IPS-20b (cell line): Measurements from ENCODE around the gene ST8SIA2.
A peak's percentile ranks its signal among the peaks of the same experiment; 100 is the strongest.

ENCODE experiments used
- H3K27ac ChIP-seq: one replicate; pipeline ENCODE4 v1.5.1; 2013; ENCODE audit warnings: low read length
- H3K27me3 ChIP-seq: 2 replicates; pipeline ENCODE4 v1.6.1; 2013; ENCODE audit warnings: mild to moderate bottlenecking, low read length, inconsistent platforms; ENCODE audit not compliant: insufficient read depth
- H3K36me3 ChIP-seq: 2 replicates; pipeline ENCODE4 v1.6.1; 2013; ENCODE audit warnings: low read depth, mild to moderate bottlenecking, inconsistent platforms, low read length, moderate library complexity; ENCODE audit not compliant: insufficient read depth
- H3K4me1 ChIP-seq: 2 replicates; pipeline ENCODE4 v1.6.1; 2013; ENCODE audit warnings: mild to moderate bottlenecking, control low read depth, inconsistent platforms, low read length, moderate library complexity; ENCODE audit not compliant: insufficient read depth
- H3K4me3 ChIP-seq: 2 replicates; pipeline ENCODE4 v1.5.1; 2013; ENCODE audit warnings: mild to moderate bottlenecking, low read length, inconsistent platforms
- H3K9ac ChIP-seq: 2 replicates; pipeline ENCODE4 v1.6.1; 2013; ENCODE audit warnings: low read depth, mild to moderate bottlenecking, inconsistent platforms, low read length, moderate library complexity
- H3K9me3 ChIP-seq: 2 replicates; pipeline ENCODE4 v1.6.1; 2013; ENCODE audit warnings: mild to moderate bottlenecking, low read depth, low read length, inconsistent platforms; ENCODE audit not compliant: insufficient read depth

Gene ST8SIA2, protein sequence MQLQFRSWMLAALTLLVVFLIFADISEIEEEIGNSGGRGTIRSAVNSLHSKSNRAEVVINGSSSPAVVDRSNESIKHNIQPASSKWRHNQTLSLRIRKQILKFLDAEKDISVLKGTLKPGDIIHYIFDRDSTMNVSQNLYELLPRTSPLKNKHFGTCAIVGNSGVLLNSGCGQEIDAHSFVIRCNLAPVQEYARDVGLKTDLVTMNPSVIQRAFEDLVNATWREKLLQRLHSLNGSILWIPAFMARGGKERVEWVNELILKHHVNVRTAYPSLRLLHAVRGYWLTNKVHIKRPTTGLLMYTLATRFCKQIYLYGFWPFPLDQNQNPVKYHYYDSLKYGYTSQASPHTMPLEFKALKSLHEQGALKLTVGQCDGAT

DNA sequence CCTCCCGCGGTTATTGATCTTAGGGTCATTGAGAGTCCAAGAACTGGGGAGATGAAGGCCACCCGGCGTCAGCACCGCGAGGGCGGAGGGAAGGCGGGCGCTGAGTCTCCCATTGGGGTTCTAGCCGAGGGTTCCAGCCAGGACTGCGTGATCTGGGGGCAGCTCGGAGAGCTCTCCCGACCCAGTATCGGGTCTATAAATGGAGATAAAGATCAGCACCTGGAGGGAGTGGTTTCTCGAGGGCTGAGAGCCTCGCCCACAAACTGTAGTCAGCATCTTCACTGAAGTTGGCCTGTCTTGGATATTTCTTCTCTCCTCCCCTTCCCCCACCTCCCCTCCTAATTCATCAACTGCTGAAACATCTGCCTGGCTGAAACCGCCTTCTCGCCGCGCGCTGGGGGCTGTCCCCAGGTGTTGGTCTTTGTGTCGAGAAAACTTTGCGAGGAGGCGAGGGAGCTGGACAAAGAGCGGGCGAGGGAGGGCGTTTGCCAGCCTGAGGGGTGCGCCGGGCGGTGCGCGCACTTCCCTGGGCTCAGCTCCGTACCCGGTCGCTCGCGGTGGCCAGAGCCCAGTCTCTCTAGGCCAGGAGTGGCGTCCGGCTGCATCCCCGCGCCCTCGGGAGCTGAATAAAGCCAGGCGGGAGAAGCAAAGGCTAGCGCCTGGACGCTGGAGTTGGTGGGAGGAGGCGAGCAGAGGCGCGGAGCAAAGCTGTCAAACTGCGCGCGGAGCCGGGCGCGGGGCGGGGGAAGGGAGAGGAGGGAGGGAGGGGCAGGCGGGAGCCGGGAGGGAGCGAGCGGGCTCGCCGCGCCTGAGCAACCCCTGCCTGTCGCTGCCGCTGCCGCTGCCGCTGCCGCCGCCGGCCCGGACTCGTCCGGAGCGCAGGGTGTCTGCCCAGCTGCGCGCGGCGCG is at the start of gene ST8SIA2:
TSS of gene ST8SIA2 (plus strand) at position 811 of the 909 bp plus-strand sequence. CDS start 184 bp downstream, outside the sequence.
- Histone ChIP-seq H3K27ac (no peak within 1 kb of the TSS), H3K4me1 (peaks cover 18% of the 10 kb centered on the region), H3K27me3 (peaks cover 53% of the 10 kb centered on the region), H3K9me3 (no peaks in the 10 kb centered on the region), H3K4me3 (peak within 1 kb of the TSS; percentile 74), H3K36me3 (no peaks in the 10 kb centered on the region), H3K9ac (peak within 1 kb of the TSS; percentile 73; the same call in 1 of the 2 replicates)

DNA sequence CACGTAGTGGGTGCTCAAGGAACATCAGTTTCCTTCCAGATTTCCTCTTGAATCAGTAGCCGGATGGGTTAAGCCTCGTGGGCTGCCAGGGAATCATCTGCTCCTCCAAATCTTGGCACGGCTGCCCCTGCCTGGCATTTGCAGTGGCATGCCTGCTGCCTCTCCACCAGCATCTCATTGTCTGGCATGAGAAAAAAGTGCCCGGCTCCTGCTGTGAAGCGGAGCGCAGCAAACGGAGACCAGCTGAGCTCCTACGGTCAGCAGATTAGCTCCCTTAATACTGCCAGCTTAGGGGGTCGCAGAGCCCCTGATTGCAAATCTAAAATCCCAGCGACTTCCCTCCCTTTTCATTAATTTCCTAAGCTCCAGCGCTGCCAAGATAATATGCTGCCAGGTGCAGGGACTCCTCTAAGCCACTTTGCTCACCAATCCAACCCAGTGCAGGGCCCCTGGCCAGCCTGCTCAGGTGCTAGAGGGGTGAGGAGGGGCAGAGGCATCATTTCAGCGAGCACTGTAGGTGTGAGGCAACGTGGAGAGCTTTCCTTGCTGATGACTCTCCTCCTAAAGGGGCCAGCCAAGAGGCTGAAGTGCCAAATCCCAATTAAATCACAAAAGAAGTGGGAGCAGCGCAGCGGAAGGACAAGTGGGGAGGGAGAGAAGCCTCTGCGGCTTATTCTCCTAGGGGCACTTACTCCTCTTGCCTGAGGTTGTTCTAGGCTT is 49.6 kb upstream of the ST8SIA2 start:
- Histone ChIP-seq H3K36me3 (no peaks in the 10 kb centered on the region), H3K9ac (no peak overlapping the region), H3K27me3 (peaks cover 25% of the 10 kb centered on the region), H3K4me3 (no peak overlapping the region), H3K27ac (no peak overlapping the region), H3K4me1 (peaks cover 16% of the 10 kb centered on the region; the same call in 1 of the 2 replicates), H3K9me3 (no peaks in the 10 kb centered on the region)

DNA sequence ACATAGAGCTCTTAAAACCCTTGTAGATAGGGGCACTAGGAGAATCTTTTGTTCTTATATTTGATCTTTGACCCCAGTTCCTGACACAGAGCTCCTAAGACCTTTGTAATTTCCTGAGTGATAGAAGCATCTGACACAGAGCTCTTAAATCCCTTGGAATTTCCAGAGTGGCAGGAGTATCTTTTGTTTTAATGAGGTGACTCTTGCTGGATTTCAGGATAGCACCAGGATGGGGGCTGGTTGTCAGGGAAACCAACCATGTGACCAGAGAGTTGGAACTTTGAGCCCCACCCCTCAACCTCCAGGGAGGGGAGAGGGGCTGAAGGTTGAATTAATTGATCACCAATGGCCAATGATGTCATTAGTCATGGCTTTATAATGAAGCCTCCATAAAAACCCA is 47.6 kb upstream of the ST8SIA2 start:
- no peaks in the 10 kb centered on the region for H3K36me3 ChIP-seq
- peaks cover 16% of the 10 kb centered on the region; the same call in 1 of the 2 replicates for H3K4me1 ChIP-seq
- H3K4me3 ChIP-seq, result no peak overlapping the region
- no peak overlapping the region for H3K27ac ChIP-seq
- no peaks in the 10 kb centered on the region for H3K9me3 ChIP-seq
- H3K27me3 ChIP-seq, result peaks cover 25% of the 10 kb centered on the region
- no peak overlapping the region for H3K9ac ChIP-seq

DNA sequence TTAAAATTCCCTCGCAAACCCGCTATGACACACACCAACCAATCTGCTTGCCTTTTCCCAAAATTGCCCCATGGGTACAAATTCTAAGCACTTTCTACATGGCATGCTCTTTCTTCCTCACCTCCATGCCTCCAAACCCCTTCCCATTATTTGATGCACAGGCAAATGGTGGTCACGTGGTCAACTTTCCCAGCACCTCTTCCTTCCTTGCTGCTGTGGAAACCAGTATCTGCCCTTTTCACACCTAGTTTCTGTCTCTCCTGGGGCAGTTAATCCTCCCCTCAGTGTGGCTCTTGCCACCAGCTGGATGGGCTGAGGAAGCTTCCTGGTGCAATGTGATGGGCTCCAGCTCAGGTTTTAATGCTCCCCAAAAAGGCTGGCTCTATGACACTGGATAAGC is 38.4 kb upstream of the ST8SIA2 start:
- Histone ChIP-seq H3K27ac (no peak overlapping the region), H3K36me3 (no peaks in the 10 kb centered on the region), H3K4me3 (no peak overlapping the region), H3K9ac (no peak overlapping the region), H3K9me3 (no peaks in the 10 kb centered on the region), H3K27me3 (no peaks in the 10 kb centered on the region), H3K4me1 (no peaks in the 10 kb centered on the region)

DNA sequence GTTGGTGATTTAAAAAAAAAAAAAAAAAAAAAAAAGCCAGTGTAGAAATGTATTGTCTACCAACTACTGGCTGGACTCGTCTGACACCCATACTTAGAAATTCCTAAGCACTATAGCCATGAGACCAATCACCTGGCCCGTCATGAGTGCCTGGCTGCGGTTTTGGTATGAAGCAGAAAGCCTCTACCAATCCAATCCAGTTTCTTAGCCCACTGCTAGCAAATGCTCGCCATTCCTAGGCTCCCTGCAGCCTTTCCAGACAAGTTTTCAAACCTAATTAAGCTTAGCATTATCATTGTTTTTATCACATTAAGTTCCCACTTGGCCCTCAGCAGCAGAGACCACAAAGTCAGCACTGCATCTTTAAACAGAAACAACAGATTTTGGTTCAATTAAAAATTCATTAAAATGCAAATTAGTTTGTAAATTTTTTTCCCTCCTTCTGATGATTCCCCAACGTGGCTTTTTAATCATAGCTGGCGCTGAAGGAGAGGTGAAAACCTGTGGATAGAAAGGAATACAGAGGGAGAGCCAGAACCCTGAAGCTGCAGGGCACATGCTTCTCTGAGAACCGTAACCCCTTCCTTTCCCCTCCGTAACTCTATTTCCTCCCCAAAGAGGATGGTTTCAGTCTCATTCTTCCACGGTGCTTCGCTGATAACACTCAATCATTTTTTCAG is 32.2 kb upstream of the ST8SIA2 start:
- H3K4me3 ChIP-seq, result no peak overlapping the region
- peaks cover 10% of the 10 kb centered on the region; the same call in 1 of the 2 replicates for H3K4me1 ChIP-seq
- H3K9me3 ChIP-seq, result no peaks in the 10 kb centered on the region
- H3K27ac ChIP-seq, result no peak overlapping the region
- no peaks in the 10 kb centered on the region for H3K36me3 ChIP-seq
- H3K27me3 ChIP-seq, result no peaks in the 10 kb centered on the region
- H3K9ac ChIP-seq, result no peak overlapping the region

DNA sequence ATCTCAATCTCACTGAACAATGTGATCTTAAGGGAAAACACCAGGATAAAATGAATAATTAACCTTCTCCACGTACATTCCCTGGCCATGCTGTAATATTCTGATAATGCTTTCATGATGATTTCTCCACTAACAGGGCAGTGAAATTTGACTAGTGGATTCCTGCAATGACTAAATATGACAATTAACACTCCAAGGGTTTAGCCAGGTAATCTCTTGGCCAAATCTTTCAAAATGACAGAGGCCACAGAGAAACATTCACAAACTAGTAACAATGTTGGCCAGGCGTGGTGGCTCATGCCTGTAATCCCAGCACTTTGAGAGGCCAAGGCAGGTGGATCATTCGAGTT is 31.7 kb upstream of the ST8SIA2 start:
- H3K36me3 ChIP-seq, result no peaks in the 10 kb centered on the region
- H3K4me1 ChIP-seq, result peaks cover 10% of the 10 kb centered on the region; the same call in 1 of the 2 replicates
- no peaks in the 10 kb centered on the region for H3K27me3 ChIP-seq
- H3K4me3 ChIP-seq, result no peak overlapping the region
- no peak overlapping the region for H3K27ac ChIP-seq
- no peak overlapping the region for H3K9ac ChIP-seq
- no peaks in the 10 kb centered on the region; the same call in 1 of the 2 replicates for H3K9me3 ChIP-seq

DNA sequence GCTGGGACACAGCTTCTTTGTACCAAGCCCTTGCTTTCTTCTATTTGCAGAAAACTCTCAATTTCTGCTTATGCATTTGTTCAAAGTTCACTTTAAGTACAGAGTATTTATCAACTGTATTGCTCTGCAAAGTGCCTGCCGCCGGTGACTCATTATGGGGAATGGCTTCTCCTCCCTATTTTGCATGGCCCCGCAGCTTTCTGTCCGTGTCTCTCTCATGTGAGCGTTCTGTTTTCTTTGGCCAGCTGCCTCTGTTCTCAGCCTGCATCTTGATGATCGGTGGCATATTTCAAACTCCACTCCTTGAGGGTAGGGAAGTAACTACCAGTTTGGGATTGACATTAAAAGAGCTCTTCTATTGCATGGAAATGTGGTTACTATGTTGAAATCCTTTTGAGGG is 28.6 kb upstream of the ST8SIA2 start:
- Histone ChIP-seq H3K27ac (no peak overlapping the region), H3K27me3 (no peaks in the 10 kb centered on the region), H3K4me3 (no peak overlapping the region), H3K9ac (no peak overlapping the region), H3K4me1 (peaks cover 10% of the 10 kb centered on the region; the same call in 1 of the 2 replicates), H3K36me3 (no peaks in the 10 kb centered on the region), H3K9me3 (no peaks in the 10 kb centered on the region; the same call in 1 of the 2 replicates)

DNA sequence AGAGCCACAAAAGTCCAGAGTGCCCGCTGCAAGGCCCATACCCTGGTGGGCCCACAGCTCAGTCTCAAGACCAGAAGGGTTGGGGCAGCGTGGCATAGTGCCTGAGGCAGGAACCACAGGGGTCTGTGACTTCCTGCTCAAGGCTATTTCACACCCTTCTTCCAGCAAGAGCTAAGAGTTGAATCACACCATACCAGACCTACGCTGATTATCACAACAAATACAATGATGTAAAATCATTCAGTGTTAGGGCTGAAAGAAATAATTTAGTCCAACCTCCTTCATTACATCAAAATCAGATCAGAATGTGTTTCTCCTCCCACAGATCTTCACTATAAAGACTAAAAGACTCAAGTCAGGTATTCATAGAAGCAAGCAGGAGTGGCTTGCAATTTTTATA is 27.8 kb upstream of the ST8SIA2 start:
- H3K9me3 ChIP-seq, result no peaks in the 10 kb centered on the region; the same call in 1 of the 2 replicates
- H3K27me3 ChIP-seq, result no peaks in the 10 kb centered on the region
- H3K27ac ChIP-seq, result no peak overlapping the region
- peaks cover 10% of the 10 kb centered on the region; the same call in 1 of the 2 replicates for H3K4me1 ChIP-seq
- no peaks in the 10 kb centered on the region for H3K36me3 ChIP-seq
- H3K9ac ChIP-seq, result no peak overlapping the region
- H3K4me3 ChIP-seq, result no peak overlapping the region

DNA sequence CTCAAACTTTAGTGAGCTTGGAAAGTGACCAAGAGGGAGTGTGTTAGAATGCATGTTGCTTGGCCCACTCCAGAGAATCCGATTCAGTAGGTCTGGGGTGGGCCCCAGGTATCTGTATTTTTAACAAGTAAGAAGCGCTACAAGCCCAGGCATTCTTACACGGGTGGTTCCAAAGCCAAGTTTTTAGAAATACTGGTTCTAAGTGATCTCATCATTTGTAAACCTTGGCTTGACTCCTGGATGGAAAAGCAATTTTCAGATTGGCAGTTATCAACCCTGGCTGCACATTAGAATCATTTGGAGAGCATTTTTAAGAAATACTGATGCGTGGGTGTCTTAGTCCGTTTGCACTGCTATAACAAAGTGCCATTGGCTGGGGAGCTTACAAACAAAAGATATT is 27.3 kb upstream of the ST8SIA2 start:
- no peaks in the 10 kb centered on the region for H3K36me3 ChIP-seq
- H3K9me3 ChIP-seq, result no peaks in the 10 kb centered on the region; the same call in 1 of the 2 replicates
- H3K4me1 ChIP-seq, result peaks cover 10% of the 10 kb centered on the region; the same call in 1 of the 2 replicates
- H3K9ac ChIP-seq, result no peak overlapping the region
- H3K4me3 ChIP-seq, result no peak overlapping the region
- no peak overlapping the region for H3K27ac ChIP-seq
- H3K27me3 ChIP-seq, result no peaks in the 10 kb centered on the region

DNA sequence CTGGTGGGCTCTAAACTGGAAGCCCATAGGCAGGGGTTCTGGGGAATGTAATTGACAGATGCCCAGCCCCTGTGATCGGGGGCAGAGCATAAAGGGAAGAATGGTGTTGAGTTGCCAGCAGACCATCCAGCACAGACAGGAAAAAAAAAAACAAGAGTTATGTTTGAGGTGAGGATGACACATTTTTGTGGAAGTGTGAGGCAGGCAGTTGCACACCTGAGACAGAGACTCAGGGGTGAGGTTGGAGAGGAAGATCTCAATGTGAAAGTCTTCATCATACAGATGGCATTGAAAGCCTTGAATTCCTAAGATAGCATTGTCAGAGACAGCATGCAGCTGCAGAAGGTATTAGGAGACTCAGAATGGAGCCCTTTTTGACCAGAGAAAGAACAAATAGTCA is 18.6 kb upstream of the ST8SIA2 start:
- Histone ChIP-seq H3K9ac (no peak overlapping the region), H3K27me3 (no peaks in the 10 kb centered on the region), H3K4me1 (no peaks in the 10 kb centered on the region), H3K36me3 (no peaks in the 10 kb centered on the region), H3K27ac (no peak overlapping the region), H3K9me3 (no peaks in the 10 kb centered on the region), H3K4me3 (no peak overlapping the region)

DNA sequence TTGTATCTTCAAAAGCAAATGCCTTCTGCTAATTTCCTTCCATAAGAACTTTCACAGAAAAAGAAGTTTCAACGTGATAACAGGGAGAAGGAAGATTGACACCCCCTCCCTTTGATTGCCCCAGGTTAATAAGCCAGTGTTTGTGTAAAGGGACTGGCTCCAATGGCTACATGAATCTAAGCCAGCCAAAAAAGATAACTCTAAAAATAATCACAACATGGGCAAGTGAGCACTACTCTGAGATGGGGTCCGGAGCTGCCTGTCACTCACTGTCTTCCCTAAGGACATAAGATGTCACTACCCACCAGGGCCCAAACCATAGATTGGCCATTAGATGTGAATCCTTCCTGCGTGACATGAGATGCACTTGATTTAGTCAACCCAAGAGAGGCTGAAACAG is 17.6 kb upstream of the ST8SIA2 start:
- H3K4me3 ChIP-seq, result no peak overlapping the region
- H3K9me3 ChIP-seq, result no peaks in the 10 kb centered on the region
- no peak overlapping the region for H3K9ac ChIP-seq
- no peaks in the 10 kb centered on the region for H3K4me1 ChIP-seq
- no peak overlapping the region for H3K27ac ChIP-seq
- H3K36me3 ChIP-seq, result no peaks in the 10 kb centered on the region
- no peaks in the 10 kb centered on the region for H3K27me3 ChIP-seq
